ENCODE measurements around the gene HLA-DRB1.

GRCh38 chr6:32588156-32588555 lies 1.5 kb downstream of the HLA-DRB1 start:
- TF ChIP-seq CTCF (IDR thresholded peaks at IDR 0.05; ENCODE audit: insufficient read depth, low read depth, low read length) (no peak), EZH2 (IDR thresholded peaks at IDR 0.05; ENCODE audit: insufficient read depth, low read length) (no peak)

All from astrocyte (in vitro differentiated cells and primary cell).